GM12874 (cell line): ENCODE measurements around the gene MAPK7.

Experiments used
- TF ChIP-seq, protein P1 (sequence below): IDR thresholded peaks from 2 replicates; pipeline ENCODE4 v1.5.1; 2011; ENCODE audit warnings: low read depth, mild to moderate bottlenecking, control low read depth, low read length, moderate library complexity; ENCODE audit not compliant: insufficient read depth

The MAPK7 gene

DNA sequence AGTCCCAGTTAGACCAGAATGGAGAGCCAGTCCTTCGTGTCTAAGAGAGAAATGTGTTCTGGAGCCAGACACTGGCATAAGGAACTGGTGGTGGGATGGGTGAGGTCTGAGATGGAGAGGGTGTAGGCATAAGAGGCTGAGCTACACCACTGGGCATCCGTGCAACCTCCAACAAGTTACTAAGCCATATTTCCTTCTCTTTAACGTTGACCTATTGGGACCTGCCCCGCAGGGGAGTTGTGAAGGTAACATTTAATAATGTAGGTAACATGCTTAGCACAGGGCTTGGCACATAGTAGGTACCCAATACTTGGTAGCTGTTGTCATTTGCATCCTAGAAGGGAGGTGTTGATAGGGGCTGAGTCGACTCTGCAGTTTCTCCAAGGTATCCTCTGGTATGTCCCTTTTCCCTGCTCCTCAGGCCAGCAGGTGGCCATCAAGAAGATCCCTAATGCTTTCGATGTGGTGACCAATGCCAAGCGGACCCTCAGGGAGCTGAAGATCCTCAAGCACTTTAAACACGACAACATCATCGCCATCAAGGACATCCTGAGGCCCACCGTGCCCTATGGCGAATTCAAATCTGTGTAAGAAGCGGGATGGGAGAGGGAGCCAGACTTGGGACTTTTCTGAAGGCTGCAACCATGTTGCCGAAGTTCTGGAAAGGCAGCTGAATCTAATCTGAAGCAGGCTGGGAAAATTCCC is 1.2 kb downstream of the MAPK7 start:
- TF ChIP-seq, protein P1, sequence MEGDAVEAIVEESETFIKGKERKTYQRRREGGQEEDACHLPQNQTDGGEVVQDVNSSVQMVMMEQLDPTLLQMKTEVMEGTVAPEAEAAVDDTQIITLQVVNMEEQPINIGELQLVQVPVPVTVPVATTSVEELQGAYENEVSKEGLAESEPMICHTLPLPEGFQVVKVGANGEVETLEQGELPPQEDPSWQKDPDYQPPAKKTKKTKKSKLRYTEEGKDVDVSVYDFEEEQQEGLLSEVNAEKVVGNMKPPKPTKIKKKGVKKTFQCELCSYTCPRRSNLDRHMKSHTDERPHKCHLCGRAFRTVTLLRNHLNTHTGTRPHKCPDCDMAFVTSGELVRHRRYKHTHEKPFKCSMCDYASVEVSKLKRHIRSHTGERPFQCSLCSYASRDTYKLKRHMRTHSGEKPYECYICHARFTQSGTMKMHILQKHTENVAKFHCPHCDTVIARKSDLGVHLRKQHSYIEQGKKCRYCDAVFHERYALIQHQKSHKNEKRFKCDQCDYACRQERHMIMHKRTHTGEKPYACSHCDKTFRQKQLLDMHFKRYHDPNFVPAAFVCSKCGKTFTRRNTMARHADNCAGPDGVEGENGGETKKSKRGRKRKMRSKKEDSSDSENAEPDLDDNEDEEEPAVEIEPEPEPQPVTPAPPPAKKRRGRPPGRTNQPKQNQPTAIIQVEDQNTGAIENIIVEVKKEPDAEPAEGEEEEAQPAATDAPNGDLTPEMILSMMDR: no peak

GRCh38 chr17:19380481-19381301 is 2.4 kb downstream of the MAPK7 start:
- TF ChIP-seq, protein P1: no peak

GRCh38 chr17:19381361-19381740 is 3.1 kb downstream of the MAPK7 start:
- TF ChIP-seq, protein P1: no peak

GRCh38 chr17:19381741-19382444 is 3.6 kb downstream of the MAPK7 start:
- TF ChIP-seq, protein P1: no peak

DNA sequence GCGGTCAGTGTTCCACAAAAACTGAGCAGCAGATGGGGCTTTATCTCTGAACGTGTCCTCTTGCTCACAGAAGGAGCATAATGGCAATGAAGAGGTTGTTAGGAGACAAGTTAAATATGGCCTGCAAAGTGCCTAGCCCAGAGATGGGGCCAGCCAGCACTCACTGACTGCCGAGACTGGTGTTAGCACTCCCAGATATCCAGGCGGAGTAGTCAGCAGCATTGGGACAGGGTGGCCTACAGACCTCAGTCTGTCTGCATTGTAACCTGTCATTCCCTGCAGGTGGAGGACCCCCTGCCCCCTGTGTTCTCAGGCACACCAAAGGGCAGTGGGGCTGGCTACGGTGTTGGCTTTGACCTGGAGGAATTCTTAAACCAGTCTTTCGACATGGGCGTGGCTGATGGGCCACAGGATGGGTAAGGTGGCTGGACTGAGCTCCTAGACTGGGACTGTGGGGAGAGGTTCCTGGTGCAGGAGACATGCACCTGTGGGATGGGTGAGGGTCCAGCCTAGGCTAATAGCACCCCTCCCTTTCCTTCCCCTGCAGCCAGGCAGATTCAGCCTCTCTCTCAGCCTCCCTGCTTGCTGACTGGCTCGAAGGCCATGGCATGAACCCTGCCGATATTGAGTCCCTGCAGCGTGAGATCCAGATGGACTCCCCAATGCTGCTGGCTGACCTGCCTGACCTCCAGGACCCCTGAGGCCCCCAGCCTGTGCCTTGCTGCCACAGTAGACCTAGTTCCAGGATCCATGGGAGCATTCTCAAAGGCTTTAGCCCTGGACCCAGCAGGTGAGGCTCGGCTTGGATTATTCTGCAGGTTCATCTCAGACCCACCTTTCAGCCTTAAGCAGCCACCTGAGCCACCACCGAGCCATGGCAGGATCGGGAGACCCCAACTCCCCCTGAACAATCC is 4.5 kb downstream of the MAPK7 start:
- TF ChIP-seq, protein P1: no peak

DNA sequence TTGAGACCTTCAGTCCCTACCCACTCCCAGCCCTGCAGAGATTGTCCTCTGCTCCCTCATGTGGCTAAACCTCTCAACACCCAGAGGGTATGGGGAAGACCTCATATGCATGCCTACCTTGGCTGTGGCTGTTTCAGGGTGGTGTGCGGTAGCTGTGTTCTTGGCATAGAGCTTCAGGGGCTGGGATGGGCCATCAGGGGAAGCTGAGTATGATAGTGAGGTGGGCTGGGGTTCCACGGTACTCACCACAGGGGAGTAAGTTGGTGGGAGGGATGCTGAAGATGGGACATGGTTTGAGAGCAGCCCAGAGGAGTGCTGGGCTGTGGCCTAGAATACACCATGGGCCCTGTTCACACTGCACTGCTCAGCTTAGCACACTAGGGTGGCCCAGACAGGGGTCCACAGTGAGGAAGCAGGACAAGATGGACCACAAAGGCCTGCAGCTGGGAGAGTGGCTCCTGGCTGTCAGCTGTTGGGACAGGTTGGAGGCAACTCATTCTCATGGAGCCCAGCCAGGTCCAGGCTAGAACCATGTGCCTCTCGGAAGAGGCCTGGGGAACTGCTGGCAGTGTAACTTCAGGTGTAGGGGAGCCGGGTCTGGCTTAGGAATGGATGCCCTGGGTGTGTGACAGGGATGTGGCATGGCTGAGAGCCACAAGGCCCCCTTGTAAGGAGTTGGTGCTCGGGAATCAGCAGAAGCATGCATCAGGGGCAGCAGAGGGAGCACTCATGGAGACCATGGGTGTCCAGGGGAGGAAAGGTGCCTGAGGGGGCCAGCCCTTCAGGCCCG is 5.6 kb downstream of the MAPK7 start:
- TF ChIP-seq, protein P1: no peak
